GM19463 (cell line): ENCODE data around the gene PIK3CB.
"Not testable (repeated sequence)": the region's sequence is repeated elsewhere in the genome, so short reads cannot be mapped to it uniquely, and the experiment has no call there.

ENCODE experiments used
- ATAC-seq: cut with Tn5 transposase; IDR thresholded peaks from one replicate; pipeline ENCODE4 v1.9.1; 2021; ENCODE audit warnings: mild to moderate bottlenecking, moderate library complexity; ENCODE audit not compliant: unreplicated experiment

Gene PIK3CB

DNA sequence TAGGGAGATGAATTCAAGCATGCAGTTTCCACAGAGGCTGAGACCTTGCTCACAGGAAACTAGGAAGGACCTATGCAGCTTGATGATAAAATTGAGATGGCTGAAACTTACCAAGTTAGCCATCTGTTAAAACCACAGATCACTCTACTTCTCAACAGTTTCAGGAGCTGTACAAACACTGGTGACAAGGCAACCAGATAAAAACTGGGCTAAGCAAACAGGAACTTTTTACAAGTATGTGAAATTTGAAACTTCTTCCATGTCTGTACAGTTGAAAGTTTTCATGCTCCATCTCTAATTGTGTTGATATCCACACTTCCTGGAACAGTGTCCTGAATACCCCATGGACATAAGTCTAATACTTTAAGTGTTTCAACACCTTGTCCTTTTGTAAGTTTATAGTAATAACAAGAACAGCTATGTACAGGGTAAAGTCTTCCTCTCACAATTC, 147.9 kb downstream of the PIK3CB start:
- peak; percentile 99 for ATAC-seq

DNA sequence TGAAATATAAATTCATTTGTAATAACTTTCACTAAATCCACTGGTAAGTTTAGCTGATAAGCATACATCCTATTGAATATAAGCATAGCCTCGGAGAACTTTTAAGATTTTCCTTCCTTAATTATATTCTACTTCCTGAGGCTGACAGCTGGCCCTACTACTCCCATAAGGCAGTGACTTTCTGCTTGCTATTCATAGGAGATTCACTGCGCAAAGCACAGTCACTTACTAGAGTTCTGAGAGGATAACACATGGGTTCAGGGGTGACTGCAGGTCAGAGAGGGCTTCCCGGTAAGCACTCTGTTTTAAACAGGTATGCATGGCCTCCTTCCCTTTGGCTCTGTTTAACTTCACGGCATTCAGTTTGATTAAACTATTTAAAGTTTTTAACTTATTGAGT, 150.3 kb downstream of the PIK3CB start:
- no peak for ATAC-seq

DNA sequence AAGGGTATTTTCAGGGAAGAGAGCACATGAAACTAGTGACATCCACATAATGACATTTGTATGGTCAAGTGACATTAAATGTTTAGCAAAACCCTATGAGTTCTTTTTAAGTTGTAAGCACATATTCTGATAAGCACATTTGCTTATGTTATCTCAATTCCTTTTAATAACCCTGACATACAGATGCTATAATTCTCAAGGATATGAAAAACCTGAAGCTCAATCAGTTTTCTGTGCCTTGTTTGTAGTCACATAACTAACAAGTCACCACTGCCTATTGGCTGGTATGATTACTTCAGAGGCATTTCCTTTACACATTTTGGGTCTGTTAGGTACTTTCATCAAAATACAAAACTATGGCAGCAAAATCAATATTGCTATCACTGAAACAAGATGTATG, 152.1 kb downstream of the PIK3CB start:
- no peak for ATAC-seq

DNA sequence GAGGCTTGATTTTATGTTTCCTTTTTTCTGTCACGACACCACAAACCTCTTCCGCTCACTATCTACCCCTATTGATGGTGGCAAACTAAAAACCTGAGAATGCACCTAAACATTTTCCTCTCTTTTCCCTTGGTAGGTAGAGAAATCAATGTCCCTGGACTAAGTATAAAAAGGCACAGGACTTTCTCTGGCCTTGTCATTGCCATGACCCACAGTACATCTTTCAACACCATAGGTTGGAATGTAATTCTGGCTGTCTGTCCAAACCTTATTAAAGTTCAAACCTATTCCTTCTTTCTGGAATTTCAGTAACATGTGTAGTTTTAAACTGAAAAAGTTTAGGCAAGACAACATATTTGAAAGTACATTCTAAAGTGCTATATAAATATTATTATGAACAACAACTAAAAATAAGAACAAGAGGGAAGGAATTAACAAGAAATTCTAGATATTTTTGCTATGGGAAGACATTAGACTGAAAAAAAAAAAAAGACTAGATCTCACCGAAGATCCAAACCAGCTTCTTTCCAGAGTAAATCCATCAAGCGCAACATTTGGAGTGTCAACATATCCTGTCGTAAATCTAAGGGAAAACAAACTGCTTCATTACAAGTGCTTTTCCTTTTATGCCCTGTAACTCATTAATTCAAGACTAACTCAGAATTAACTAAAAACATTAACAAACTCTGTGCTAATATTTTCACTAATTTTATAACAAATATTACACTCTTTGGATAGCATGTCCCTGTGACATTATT, 153.1 kb downstream of the PIK3CB start:
- ATAC-seq, result no peak

DNA sequence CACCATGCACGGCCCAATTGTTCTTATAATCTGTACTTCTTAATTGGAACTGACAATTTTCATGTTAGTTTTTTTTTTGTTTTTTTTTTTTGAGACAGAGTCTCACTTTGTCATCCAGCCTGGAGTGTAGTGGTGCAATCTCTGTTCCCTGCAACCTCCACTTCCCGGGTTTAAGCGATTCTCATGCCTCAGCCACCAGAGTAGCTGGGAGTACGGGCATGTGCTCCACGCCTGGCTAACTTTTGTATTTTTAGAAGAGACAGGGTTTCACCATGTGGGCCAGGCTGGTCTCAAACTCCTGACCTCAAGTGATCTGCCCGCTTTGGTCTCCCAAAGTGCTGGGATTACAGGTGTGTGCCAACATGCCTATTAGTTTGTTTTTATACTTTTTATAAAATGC, 153.8 kb downstream of the PIK3CB start:
- ATAC-seq, result not testable (repeated sequence)

DNA sequence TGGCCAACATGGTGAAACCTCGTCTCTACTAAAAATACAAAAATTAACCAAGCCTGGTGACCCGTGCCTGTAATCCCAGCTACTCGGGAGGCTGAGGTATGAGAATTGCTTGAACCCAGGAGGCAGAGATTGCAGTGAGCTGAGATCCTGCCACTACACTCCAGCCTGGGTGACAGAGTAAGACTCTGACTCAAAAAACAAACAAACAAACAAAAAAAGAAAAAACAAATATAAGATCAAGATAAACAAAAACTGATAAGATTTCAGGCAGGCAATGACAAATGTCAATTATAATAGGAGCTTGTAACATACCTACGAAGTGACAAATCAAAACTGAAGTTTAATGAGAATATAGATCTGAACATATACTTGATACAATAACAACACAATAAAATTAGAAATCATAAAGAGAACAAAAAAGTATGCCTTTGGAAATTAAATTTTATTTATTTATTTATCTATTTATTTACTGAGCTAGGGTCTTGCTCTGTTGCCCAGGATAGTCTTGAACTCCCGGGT, 155.8 kb downstream of the PIK3CB start:
- no peak for ATAC-seq

DNA sequence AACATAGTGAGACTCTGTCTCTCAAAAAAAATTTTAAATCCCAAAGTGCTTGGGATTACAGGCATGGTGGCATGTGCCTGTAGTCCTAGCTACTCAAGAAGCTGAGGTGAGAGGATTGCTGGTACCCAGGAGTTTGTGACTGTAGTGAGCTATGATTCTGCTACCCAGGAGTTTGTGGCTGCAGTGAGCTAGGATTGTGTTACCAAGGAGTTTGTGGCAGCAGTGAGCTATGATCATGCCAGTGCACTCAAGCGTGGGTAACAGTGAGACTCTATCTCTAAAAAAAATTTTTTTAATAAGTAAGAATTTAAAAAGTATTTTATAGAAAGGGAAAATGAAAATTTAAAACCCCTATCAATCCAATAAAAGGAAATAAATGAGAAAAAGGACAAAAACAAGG, 156.6 kb downstream of the PIK3CB start:
- ATAC-seq, result no peak

DNA sequence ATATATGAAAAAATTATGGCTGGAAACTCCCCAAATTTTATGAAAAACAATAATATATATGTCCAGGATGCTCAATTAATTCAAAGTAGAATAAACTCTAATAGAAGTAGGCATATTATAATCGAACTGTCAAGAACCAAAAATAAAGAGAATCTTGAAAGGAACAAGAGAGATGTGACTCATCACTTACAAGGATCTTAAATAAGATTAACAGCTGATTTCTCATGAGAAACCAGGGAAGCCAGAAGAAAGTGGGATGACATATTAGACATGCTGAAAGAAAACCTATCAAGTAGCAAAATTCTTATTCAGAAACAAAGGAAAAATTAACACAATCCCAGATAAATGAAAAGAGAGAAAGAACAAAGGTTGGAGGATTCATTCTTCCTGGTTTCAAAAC, 159.3 kb downstream of the PIK3CB start:
- no peak for ATAC-seq

DNA sequence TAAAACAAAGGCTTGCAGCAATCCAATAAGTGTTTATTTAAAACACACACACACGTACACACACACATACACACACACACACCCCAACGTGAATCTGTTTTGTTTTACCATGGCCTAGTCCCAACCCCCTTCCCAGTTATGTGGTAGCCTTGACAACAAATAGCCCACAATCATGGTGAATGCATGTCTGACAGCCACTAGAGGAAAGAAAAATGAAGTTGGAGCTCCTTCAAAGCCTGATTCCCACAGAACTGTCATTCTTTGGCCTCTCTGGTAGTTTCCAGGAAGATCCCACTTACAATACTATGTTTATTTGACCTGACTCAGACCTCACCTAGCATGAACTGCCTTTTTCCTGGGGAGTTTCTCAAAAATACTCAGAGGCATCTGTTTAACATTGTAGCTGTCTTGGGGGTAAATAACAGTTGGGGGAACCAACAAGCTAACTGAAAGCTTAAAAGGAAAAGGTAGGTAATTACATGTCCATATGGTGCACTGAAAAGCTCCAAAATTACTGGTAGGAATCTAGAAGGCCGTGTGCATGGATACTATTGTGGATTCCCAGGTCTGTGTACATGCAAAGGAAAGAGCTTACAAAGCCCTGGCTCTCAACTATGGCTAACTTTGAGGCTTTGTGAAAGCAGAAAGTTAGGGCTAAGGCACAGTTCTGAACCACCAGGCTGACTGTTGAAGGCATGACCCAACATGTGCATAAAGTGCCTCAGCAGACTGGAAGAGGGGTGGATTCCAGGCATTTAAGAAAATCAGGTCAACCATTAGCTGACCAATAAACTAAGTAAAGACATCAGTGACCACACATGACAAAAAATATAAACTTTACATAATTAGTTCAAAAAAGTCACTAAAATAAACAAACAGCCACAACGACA, 160.8 kb downstream of the PIK3CB start:
- no peak for ATAC-seq

DNA sequence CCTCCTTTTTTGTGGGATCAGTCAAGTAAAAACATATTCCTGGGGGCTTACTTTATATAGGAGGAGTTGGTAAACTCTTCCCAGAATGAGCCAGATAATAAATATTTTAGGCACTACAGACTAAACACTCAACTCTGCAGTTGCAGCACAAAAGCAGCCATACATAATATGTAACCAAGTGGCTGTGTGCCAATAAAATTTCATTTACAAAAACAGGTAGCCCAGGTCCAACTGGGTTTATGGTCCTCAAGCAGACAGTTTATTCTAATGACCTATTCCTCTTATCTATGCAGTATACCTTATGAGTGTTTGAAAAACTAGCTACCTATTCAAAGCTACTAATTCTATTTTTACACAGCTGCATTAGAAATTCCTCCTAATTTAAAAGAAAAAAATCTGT, 164.3 kb downstream of the PIK3CB start:
- no peak for ATAC-seq

DNA sequence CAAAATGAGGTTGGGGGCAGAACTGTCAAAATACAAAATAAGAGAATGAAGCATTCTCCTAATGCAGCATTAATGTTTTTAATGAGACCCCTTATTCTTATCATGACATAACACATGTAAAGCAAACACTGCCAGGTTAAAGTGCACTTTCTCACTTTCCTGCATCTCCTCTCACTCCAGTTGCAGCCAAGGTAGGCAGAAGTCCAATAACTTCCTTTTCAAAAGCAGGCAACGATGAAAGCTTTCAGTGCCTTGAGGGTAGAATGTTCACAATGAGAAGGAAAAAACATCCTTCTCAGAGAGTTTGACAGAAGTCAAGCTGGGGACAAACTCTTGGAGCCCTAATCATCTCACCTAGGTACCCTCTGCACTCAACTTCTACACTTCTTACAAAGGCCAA, 166.6 kb downstream of the PIK3CB start:
- no peak for ATAC-seq

DNA sequence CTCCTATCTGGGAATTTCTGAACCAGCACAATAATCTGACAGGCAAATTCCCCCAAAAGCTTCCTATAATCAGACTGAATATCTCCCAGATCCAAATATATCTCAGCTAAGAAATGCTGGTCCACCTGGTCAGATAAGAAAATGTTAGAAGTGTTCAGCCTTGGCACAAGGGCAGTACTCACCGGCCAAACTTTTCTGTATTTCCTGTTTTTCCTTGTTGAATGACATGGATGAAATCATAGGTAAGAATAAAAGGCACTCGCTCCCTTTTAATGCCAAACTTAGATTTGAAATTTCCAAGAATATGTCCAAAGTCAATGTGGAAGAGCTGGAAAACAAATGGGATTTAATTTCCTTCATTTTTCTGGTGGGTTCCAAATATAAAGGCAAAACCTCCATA, 177.2 kb downstream of the PIK3CB start:
- no peak for ATAC-seq

DNA sequence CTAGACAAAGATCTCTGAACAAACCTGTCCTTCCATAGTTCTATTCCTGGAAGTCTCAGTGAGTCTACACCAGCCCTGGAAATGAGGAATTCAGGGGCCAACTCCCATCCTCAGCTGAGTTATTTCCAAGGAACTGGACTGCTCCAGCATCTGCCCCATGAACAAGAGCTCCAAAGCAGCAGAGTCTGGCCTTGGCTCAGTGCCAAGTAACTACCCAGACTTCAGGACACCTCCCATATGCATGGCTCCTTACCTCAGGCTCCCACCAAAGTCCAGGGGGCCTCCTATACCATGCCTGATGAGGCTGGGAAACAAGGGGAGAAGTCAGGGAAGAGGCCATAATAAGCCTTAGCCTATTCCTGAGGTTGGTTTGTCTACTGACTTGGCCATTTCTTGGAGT, 181.2 kb downstream of the PIK3CB start:
- ATAC-seq, result no peak

DNA sequence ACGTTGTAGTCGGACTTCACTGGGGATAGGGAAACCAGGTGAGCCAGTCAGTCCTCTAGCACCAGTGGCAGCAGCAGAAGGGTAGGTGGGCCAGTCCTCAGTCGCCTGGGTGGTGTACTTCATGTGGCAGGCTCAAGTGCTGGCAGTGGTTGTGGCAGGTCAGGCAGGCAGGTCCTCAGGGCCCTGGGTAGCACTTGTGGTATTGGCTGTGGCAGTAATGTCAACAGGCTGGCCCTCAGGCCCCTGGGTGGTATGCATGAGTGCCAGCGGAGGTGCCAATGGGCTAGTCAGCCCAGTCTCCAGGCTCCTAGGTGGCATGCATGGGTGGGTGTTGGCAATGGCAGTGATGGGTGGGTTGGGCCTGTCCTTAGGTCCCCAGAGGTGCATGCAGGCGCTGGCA, 185.6 kb downstream of the PIK3CB start:
- no peak for ATAC-seq

DNA sequence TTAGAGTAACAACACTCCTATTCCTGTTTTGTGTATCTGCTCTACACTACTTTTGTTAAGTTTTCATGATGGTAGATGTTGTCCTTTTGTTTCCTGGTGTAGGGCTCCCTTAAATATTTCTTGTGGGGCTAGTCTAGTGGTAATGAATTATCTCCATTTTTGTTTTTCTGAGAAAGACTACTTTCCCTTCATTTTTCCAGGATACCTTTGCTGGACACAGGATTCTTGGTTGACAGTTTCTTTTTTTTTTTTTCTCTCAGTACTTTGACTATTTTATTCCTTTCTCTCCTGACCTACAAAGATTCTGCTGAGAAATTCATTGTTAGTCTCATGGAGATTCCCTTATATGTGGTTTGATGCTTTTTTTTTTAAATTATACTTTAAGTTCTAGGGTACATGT, 188.2 kb downstream of the PIK3CB start:
- no peak for ATAC-seq

DNA sequence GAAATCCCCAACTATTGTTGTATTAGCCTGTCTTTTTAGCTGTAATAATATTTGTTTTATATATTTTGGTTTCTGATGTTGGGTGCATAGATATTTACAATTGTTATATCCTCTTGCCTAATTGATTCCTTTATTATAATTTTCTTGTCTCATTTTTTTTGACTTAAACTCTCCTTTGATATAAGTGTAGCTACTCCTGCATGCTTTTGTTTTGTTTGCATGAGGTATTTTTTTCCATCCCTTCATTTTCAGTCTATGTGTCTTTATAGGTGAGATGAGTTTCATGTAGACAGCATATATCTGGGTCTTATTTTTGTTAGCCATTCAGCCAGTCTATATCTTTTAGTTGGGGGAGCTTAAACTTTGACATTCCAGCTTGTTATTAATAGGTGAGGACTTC, 188.7 kb downstream of the PIK3CB start:
- no peak for ATAC-seq

DNA sequence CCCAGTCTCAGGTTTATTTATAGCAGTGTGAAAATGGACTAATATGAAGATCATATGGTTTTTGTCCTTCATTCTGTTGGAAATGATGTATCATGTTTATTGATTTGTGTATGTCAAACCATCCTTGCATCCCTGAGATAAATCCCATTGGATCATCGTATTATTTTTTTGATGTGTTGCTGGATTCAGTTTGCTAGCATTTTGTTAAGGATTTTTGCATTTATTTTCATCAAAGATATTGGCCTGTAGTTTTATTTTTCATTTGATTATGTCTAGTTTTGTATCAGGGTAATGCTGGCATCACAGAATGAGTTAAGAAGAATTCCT, 191.8 kb downstream of the PIK3CB start:
- ATAC-seq, result no peak

DNA sequence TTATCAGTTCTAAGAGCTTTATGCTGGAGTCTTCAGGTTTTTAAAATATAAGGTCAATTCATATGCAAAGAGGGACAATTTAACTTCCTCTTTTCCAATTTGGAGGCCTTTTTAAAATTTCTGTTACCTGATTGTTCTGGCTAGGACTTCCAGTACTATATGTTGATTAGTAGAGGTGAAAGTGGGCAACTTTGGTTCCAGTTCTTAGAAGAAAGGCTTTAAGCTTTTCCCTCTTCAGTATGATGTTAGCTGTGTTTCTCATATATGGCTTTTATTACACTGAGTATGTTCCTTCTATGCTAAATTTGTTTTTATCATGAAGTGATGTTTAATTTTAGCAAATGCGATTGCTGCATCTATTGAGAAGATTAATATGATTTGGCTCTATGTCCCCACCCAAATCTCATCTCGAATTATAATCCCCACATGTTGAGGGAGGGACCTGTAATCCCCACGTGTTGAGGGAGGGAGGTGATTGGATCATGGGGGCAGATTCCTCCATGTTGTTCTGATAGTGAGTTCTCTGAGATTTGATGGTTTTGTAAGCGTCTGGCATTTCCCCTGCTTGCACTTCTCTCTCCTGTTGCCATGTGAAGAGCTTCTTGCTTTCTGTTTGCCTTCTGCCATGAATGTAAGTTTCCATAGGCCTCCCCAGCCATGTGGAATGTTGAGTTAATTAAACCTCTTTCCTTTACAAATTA, 192.4 kb downstream of the PIK3CB start:
- ATAC-seq, result no peak

DNA sequence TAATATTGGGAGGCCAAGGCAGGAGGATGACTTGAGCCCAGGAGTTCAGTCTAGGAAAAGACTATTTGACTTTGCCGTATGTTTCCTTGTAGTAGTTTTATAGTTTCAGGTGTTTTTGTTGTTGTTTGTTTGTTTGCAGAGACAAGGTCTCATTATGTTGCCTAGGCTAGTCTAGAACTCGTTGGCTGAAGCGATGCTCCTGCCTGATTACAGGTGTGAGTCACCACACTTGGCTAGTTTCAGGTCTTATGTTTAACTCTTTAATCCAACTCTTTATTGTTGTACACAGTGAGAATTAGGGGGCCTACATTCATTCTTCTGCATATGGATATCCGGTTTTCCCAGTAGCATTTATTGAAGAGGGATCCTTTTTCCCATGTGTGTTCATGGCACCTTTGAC, 194.2 kb downstream of the PIK3CB start:
- ATAC-seq, result no peak

DNA sequence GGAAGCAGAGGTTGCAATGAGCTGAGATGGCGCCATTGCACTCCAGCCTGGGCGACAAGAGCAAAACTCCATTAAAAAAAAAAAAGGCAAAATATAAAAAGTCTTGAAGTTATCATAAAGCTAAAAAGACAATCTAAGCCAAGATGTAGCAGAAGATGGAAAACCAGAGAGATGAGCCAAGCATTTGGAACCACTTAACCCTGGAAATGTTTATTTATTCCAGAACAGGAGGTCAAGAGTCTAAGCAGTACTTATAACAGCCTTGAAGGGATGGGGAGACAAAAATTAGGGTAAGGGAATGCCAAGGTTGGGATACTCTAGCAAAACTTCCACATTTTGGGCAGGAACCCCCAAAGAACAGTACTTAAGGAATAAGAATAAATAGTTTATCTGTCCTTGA, 196.1 kb downstream of the PIK3CB start:
- ATAC-seq, result no peak

DNA sequence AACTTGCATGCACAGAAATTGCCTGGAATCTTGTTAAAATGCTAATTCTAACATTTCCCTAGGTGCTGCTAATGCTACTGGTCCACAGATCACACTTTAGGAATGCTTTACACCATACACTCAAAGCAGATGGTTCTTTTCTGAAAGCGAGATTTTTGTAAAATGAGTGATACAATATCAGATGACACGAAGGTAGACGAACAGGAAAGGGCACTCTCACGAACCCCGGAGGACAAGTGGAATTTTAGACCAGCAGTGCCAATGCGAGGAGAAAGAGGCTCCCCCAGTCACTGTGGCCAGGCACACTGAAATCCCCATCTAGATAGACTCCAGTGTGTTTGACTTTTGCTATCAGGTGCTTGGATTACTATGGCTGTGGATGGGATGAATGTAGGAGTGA, 205.2 kb downstream of the PIK3CB start:
- ATAC-seq, result no peak
